Kidney (tissue), 14 donors: ENCODE results near the gene PTPN7. TPM values are rescaled to one million over a fixed set of nuclear protein-coding genes. Genes with fewer than 3 reads are reported as not detected.
A peak's percentile ranks its signal among the peaks of the same experiment; 100 is the strongest.

Experiments used
- DNase-seq, 5 donors: peaks; one replicate each; pipeline ENCODE4 v3.0.0-alpha.2; 2013 to 2020
- FAIRE-seq: peaks from 2 replicates; lab custom pipeline; 2012; peaks lifted over from hg19 to GRCh38; lab: Jason Lieb, UNC
- H3K27ac ChIP-seq, 2 donors: one replicate each; pipeline ENCODE4 v1.7.0; 2013; ENCODE audit warnings: low read depth in 2 of 2, low read length in 2 of 2, inconsistent platforms in 1 of 2
- H3K27me3 ChIP-seq: one replicate; pipeline ENCODE4 v1.7.1; 2013; ENCODE audit warnings: low read length, inconsistent platforms; ENCODE audit not compliant: control insufficient read depth, insufficient read depth
- H3K36me3 ChIP-seq, 3 donors: one replicate each; pipeline versions ENCODE4 v1.7.0 to v1.7.1; 2013; ENCODE audit warnings: low read length in 3 of 3, control low read depth in 1 of 3, inconsistent platforms in 1 of 3; ENCODE audit not compliant: insufficient read depth in 3 of 3, control insufficient read depth in 2 of 3
- H3K4me1 ChIP-seq, 3 donors: one replicate each; pipeline versions ENCODE4 v1.7.0 to v1.7.1; 2013; ENCODE audit warnings: low read length in 3 of 3, inconsistent platforms in 1 of 3, low read depth in 1 of 3; ENCODE audit not compliant: control insufficient read depth in 2 of 3, insufficient read depth in 2 of 3
- H3K4me3 ChIP-seq, 3 donors: one replicate each; pipeline versions ENCODE4 v1.7.0 to v1.8.1; 2013; ENCODE audit warnings: low read length in 3 of 3, control low read depth in 1 of 3, inconsistent platforms in 1 of 3
- H3K9ac ChIP-seq, 3 donors: one replicate each; pipeline versions ENCODE4 v1.7.0 to v1.7.1; 2013; ENCODE audit warnings: low read length in 3 of 3, control low read depth in 1 of 3, inconsistent platforms in 1 of 3
- H3K9me3 ChIP-seq, 3 donors: one replicate each; pipeline versions ENCODE4 v1.7.0 to v1.7.1; 2013; ENCODE audit warnings: low read length in 3 of 3, control low read depth in 1 of 3, inconsistent platforms in 1 of 3; ENCODE audit not compliant: control insufficient read depth in 2 of 3, insufficient read depth in 1 of 3
- intact Hi-C: fragments of 100-400 bp; cut with DNase I; formaldehyde crosslinking; loops from one replicate; pipeline ENCODE4 v1.11.1; 2022
- polyA plus RNA-seq: library from polyadenylated mRNA; stranded (reverse); fragments of 350-450 nt; fragmentation: Illumina TruSeq; extraction: RNeasy Lipid Tissue Mini Kit (QIAGEN cat#74804); gene quantifications from one replicate; pipeline ENCODE4 v1.2.3, GENCODE V29; 2014; ENCODE audit warnings: low read depth, low replicate concordance; ENCODE audit not compliant: insufficient read depth
- total RNA-seq: library from RNA; stranded (reverse); fragmentation: NEBNext Ultra II Directional; extraction: Animal tissue kit (Norgen Biotek cat#: 25700); gene quantifications from one replicate; pipeline ENCODE4 v1.2.1, GENCODE V29; 2021
- TF ChIP-seq, protein P1 (sequence below): IDR thresholded peaks from 3 replicates; pipeline ENCODE4 v1.5.1; 2012; ENCODE audit warnings: mild to moderate bottlenecking, moderate library complexity, borderline replicate concordance; ENCODE audit not compliant: insufficient read depth; ENCODE audit errors: extremely low read depth
- donor health status: control.
- donor health status: control.
- donor health status: control.
- donor health status: control.
- donor health status: control.
- donor health status: DM: yes; HTN: yes; CAD: no.
- donor health status: Normal renal cell carcinoma (clear cell type).

Gene PTPN7
- total and polyA plus RNA-seq, 2 donors from 2014 or later: 3.5 to 5.5 TPM

DNA sequence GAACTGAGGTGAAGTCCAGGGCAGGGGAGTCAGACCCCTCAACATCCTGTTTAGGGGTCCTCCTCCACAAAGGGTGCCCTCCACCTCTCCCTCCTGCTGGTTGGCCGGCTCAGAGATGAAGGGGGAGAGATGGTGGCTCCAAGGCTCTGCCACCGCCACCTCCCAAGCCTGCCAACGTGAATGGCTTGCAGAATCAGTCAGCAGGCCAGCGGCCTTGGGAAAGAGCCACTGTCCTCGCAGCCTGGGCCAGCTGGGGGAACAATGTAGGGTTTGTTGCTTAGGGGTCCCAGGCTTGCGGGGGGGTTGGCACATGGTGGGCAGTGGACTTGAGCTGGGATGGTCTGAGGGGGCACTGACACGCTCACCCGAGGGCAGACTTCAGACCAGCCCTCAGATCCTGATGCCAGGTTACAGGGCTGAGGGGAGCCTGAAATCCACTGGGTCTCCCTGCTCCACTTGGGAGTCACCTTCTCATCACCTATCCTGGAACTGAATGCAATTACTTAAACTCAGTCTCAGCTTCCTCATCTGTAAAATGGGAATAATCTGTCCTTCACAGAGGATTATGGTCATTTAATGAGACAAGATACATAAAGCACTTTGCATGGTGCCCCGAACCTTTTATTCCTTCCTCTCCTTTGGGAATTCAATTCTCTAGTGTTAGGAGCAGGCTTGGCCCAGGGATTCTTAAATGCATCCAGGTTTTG lies 29.4 kb downstream of the PTPN7 start:
- Histone ChIP-seq H3K9ac (no peak overlapping the region), H3K4me1 (peaks cover 0 to 17% (median 17%) of the 10 kb centered on the region in 3 donors)

DNA sequence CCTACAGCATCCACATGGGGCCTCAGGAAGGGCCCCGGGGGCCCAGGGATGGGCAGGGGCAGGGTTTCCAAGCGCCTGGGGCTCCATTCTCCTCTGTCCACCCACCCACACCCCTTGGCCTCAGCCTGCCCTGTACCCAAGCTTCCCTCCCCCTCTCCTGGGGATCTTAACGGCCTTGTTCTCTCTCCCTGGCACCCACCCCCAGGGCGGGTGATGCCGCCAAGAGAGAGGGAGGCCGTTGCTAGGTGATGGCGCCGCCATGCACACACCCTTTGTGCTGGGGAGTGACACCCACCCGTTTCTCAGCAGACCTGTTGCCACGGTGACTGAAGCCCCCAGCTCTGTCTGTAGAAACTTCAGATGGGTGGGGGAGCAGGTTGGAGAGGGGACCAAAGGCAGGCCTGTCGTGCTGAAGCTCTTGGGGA lies 30.1 kb downstream of the PTPN7 start:
- no peaks in the 10 kb centered on the region for H3K27me3 ChIP-seq
- no peak overlapping the region for H3K9ac ChIP-seq
- DNase-seq (peak in 3 of 5 donors; percentile 48 to 67 (median 64)), FAIRE-seq (no peak)
- intact Hi-C loops: loop anchor here (5.0 kb wide), 1 partner anchor 128 kb away; no protein-coding TSS in a partner anchor
- TF ChIP-seq, protein P1, sequence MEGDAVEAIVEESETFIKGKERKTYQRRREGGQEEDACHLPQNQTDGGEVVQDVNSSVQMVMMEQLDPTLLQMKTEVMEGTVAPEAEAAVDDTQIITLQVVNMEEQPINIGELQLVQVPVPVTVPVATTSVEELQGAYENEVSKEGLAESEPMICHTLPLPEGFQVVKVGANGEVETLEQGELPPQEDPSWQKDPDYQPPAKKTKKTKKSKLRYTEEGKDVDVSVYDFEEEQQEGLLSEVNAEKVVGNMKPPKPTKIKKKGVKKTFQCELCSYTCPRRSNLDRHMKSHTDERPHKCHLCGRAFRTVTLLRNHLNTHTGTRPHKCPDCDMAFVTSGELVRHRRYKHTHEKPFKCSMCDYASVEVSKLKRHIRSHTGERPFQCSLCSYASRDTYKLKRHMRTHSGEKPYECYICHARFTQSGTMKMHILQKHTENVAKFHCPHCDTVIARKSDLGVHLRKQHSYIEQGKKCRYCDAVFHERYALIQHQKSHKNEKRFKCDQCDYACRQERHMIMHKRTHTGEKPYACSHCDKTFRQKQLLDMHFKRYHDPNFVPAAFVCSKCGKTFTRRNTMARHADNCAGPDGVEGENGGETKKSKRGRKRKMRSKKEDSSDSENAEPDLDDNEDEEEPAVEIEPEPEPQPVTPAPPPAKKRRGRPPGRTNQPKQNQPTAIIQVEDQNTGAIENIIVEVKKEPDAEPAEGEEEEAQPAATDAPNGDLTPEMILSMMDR: no peak
- H3K4me3 ChIP-seq: no peak overlapping the region
- no peaks in the 10 kb centered on the region for H3K9me3 ChIP-seq
- peaks cover 3 to 19% (median 4%) of the 10 kb centered on the region in 3 donors for H3K36me3 ChIP-seq
- H3K4me1 ChIP-seq: peaks cover 0 to 17% (median 17%) of the 10 kb centered on the region in 3 donors
- H3K27ac ChIP-seq: no peak overlapping the region

More for the DNA sequence above, 29.4 kb downstream of the PTPN7 start:
- intact Hi-C loops: loop anchor here (5.0 kb wide), 1 partner anchor 129 kb away; no protein-coding TSS in a partner anchor
- no peaks in the 10 kb centered on the region for H3K27me3 ChIP-seq
- H3K27ac ChIP-seq: no peak overlapping the region
- DNase-seq: peak in 1 of 5 donors; percentile 61
- no peak for FAIRE-seq
- H3K36me3 ChIP-seq: peaks cover 5 to 25% (median 10%) of the 10 kb centered on the region in 3 donors
- no peak overlapping the region for H3K4me3 ChIP-seq
- no peaks in the 10 kb centered on the region for H3K9me3 ChIP-seq
- TF ChIP-seq, protein P1: no peak

DNA sequence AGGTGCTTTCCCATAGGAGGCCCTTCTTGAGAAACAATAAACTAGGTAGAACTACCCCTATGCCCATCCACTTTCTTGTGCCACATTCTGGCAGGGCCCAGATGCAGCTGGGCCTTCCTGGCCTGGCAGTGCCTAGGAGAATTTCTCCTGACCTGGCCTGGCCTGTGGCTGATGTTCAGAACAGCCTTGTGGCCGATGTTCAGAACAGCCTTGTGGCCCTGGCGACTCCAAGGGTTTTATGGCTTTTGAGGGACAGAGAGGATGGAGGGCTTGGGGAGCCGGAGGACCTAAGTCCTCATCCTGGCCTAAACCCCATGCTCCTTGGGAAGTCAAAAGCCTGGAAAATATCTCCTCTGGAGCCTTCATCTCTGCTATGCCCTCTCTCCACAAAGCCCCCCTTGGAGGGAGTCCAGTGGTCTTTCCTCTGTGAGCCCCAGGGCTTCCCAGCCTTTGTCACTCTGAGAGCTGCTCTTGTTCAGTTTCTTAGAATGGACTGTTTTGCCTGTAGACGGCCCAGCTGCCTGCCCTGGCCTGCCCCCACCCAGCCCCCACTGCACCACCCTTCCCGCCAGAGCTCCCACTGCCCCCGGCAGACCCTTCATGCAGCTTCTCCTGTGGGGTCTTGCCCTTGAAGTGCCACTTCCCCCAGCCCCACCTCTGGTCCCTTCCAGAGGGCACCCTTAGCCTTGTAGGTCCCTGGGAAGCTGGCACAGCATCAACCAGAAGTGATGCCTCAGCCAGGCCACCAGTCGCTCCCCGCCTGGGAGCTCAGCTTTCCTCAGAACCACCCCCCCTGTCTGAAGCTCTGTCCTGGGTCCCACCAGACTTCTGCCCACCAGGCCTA lies 30.7 kb downstream of the PTPN7 start:
- no peak overlapping the region for H3K27ac ChIP-seq
- peaks cover 3 to 12% (median 4%) of the 10 kb centered on the region in 3 donors for H3K36me3 ChIP-seq
- no peaks in the 10 kb centered on the region for H3K9me3 ChIP-seq
- no peak overlapping the region for H3K9ac ChIP-seq
- intact Hi-C loops: loop anchor here (5.0 kb wide), 1 partner anchor 127 kb away; no protein-coding TSS in a partner anchor
- no peak for FAIRE-seq
- TF ChIP-seq, protein P1: no peak
- H3K27me3 ChIP-seq: no peaks in the 10 kb centered on the region
- DNase-seq: peak in 1 of 5 donors; percentile 68
- H3K4me1 ChIP-seq: peaks cover 0 to 17% (median 17%) of the 10 kb centered on the region in 3 donors
- no peak overlapping the region for H3K4me3 ChIP-seq
